CD4-positive, alpha-beta T cell (primary cell): ENCODE measurements around the gene PLTP. TPM values are rescaled to one million over a fixed set of nuclear protein-coding genes. Genes with fewer than 3 reads are reported as not detected.

Source experiments
- ATAC-seq: fragments of 200-7000 bp; cut with Tn5 transposase; one replicate; pipeline ENCODE4 v1.10.0; 2022; ENCODE audit warnings: mild to moderate bottlenecking; ENCODE audit not compliant: poor library complexity
- CTCF ChIA-PET: fragments of 350-600 bp; sonication (Branson Sonifier 250); formaldehyde crosslinking; loops from one replicate; lab custom pipeline; 2021; ENCODE audit warnings: antibody characterized with exemption, inconsistent platforms; lab: Charles Lee
- POLR2A ChIA-PET: fragments of 350-600 bp; sonication (Branson Sonifier 250); formaldehyde crosslinking; loops from one replicate; lab custom pipeline; 2021; ENCODE audit warnings: antibody characterized with exemption, inconsistent platforms; lab: Charles Lee
- DNase-seq, 14 experiments: peaks; one replicate each; pipeline ENCODE4 v3.0.0-alpha.2; 2013 to 2020; ENCODE audit warnings: mixed read lengths in 2 of 14
- H3K27ac ChIP-seq, 2 donors: one replicate each; pipeline versions ENCODE4 v1.5.1 to v1.7.0; 2013; ENCODE audit warnings: low read length in 2 of 2, low read depth in 1 of 2, mild to moderate bottlenecking in 1 of 2
- H3K27me3 ChIP-seq, 2 experiments: 1 replicate in 1 of 2; 2 replicates in 1 of 2; pipeline versions ENCODE4 v1.6.1 to v1.7.0; 2013; ENCODE audit warnings: low read length in 2 of 2, control low read depth in 1 of 2, mild to moderate bottlenecking in 1 of 2, moderate library complexity in 1 of 2; ENCODE audit not compliant: insufficient read depth in 2 of 2, control insufficient read depth in 1 of 2
- H3K36me3 ChIP-seq: one replicate; pipeline ENCODE4 v1.6.1; 2013; ENCODE audit warnings: low read length, control low read depth; ENCODE audit not compliant: insufficient read depth
- H3K4me1 ChIP-seq: one replicate; pipeline ENCODE4 v1.6.1; 2013; ENCODE audit warnings: low read length, control low read depth; ENCODE audit not compliant: insufficient read depth
- H3K4me3 ChIP-seq: one replicate; pipeline ENCODE4 v1.5.1; 2013; ENCODE audit warnings: mild to moderate bottlenecking, low read length, moderate library complexity
- H3K9me3 ChIP-seq, 2 experiments: 1 replicate in 1 of 2; 2 replicates in 1 of 2; pipeline versions ENCODE4 v1.6.1 to v1.7.0; 2013; ENCODE audit warnings: low read length in 2 of 2, mild to moderate bottlenecking in 2 of 2, control low read depth in 1 of 2, moderate library complexity in 1 of 2; ENCODE audit not compliant: control insufficient read depth in 1 of 2, insufficient read depth in 1 of 2
- H3K27ac Mint-ChIP-seq: one replicate; pipeline ENCODE4 v1.8.0; 2020; ENCODE audit warnings: mixed read lengths
- H3K27me3 Mint-ChIP-seq: one replicate; pipeline ENCODE4 v1.8.0; 2021; ENCODE audit warnings: mixed read lengths
- H3K36me3 Mint-ChIP-seq: one replicate; pipeline ENCODE4 v1.8.0; 2021; ENCODE audit warnings: low read depth, mixed read lengths
- H3K4me1 Mint-ChIP-seq: one replicate; pipeline ENCODE4 v1.8.0; 2021; ENCODE audit warnings: low read depth, mixed read lengths
- H3K4me3 Mint-ChIP-seq: one replicate; pipeline ENCODE4 v1.8.0; 2020; ENCODE audit warnings: mild to moderate bottlenecking, mixed read lengths
- H3K9me3 Mint-ChIP-seq: one replicate; pipeline ENCODE4 v1.8.0; 2020; ENCODE audit warnings: mixed read lengths
- intact Hi-C, 2 experiments: fragments of 100-400 bp; cut with DNase I in 1 of 2; cut with micrococcal nuclease in 1 of 2; formaldehyde crosslinking; loops; one replicate each; pipeline versions ENCODE4 v1.15.1 to v1.9.0; 2023 to 2025; cut with DNase I, micrococcal nuclease
- total RNA-seq, 174 experiments: library from RNA in 2 of 174; stranded (reverse) in 2 of 174; gene quantifications; one replicate each; pipeline ENCODE4 v1.2.3 and lab custom pipeline; 2021 to 2026
- TF ChIP-seq, protein P1 (sequence below): fragments of 200-600 bp; IDR thresholded peaks from one replicate; pipeline ENCODE4 v1.8.0; 2022; ENCODE audit warnings: antibody characterized with exemption, mild to moderate bottlenecking

Gene PLTP
- total RNA-seq, 2 experiments from 2014 or later = not detected

DNA sequence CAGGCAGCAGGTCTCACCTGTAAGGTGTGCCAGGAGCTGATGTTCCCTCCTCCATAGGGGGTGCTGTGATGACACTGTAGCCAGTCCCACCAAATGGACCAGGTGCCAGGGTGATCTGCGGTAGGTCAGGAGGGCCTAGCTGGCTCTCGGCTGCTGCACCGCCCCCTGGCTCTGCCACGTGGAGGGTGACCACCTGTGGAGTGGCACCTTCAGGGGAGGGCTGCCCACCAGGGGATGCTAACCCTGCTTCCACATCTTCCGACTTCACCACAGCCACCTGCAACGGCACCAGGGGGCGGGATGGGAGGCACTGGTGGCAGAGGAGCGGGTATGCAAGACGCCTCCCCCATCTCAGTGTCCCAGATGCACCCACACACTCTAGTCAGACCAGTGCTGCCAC, 41.7 kb upstream of the PLTP start:
- Mint-ChIP-seq H3K27me3 (no peaks in the 10 kb centered on the region), H3K27ac (no peak overlapping the region), H3K4me3 (no peak overlapping the region), H3K9me3 (no peaks in the 10 kb centered on the region), H3K36me3 (peaks cover 75% of the 10 kb centered on the region), H3K4me1 (no peaks in the 10 kb centered on the region)
- ATAC-seq (no peak), DNase-seq (peak in 1 of 14 experiments; percentile 24)
- Histone ChIP-seq H3K4me3 (no peak overlapping the region), H3K4me1 (peaks cover 12% of the 10 kb centered on the region), H3K27me3 (no peaks in the 10 kb centered on the region), H3K27ac (no peak overlapping the region), H3K36me3 (peaks cover 86% of the 10 kb centered on the region), H3K9me3 (no peaks in the 10 kb centered on the region)
- TF ChIP-seq, protein P1, sequence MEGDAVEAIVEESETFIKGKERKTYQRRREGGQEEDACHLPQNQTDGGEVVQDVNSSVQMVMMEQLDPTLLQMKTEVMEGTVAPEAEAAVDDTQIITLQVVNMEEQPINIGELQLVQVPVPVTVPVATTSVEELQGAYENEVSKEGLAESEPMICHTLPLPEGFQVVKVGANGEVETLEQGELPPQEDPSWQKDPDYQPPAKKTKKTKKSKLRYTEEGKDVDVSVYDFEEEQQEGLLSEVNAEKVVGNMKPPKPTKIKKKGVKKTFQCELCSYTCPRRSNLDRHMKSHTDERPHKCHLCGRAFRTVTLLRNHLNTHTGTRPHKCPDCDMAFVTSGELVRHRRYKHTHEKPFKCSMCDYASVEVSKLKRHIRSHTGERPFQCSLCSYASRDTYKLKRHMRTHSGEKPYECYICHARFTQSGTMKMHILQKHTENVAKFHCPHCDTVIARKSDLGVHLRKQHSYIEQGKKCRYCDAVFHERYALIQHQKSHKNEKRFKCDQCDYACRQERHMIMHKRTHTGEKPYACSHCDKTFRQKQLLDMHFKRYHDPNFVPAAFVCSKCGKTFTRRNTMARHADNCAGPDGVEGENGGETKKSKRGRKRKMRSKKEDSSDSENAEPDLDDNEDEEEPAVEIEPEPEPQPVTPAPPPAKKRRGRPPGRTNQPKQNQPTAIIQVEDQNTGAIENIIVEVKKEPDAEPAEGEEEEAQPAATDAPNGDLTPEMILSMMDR = no peak
- CTCF ChIA-PET = no interaction called here
- POLR2A ChIA-PET = interaction anchor here (0.7 to 10.5 kb wide), 5 partner anchors 11 to 62 kb away, joined by 3 to 120 read pairs (median 4); partner anchors contain the start of genes CTSA, NEURL2, PCIF1 and ZNF335
- intact Hi-C loops = no loop called here

DNA sequence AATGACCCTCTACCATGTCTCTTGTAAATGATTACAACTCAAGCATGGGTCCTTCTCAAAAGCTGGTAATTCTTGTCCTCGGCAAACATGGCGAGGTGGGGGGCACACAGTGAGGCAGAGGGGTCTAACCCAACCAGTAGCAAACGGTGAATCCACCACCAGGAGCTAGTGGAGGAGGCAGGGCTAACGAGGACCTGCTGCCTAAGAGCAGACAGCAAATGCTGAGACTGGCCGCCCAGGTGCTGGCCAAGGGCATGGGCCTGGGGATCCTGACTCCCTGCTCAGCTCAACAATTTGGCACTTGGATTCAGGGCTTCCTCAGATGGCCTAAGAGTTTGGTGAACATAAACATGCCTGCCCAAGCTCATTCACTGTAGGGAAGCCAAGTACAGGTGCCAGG, 40.9 kb upstream of the PLTP start:
- H3K27ac Mint-ChIP-seq = no peak overlapping the region
- no peaks in the 10 kb centered on the region for H3K9me3 Mint-ChIP-seq
- ATAC-seq = no peak
- peak in 1 of 14 experiments; percentile 19 for DNase-seq
- Histone ChIP-seq H3K27me3 (no peaks in the 10 kb centered on the region), H3K36me3 (peaks cover 86% of the 10 kb centered on the region), H3K4me3 (no peak overlapping the region), H3K27ac (no peak overlapping the region), H3K4me1 (peaks cover 12% of the 10 kb centered on the region), H3K9me3 (no peaks in the 10 kb centered on the region)
- CTCF ChIA-PET = no interaction called here
- POLR2A ChIA-PET = interaction anchor here (0.7 to 10.5 kb wide), 4 partner anchors 10 to 62 kb away, joined by 4 to 120 read pairs (median 5); partner anchors contain the start of genes CTSA, NEURL2, PCIF1 and ZNF335
- peaks cover 74% of the 10 kb centered on the region for H3K36me3 Mint-ChIP-seq
- H3K4me1 Mint-ChIP-seq = no peaks in the 10 kb centered on the region
- no peak overlapping the region for H3K4me3 Mint-ChIP-seq
- intact Hi-C loops = no loop called here
- H3K27me3 Mint-ChIP-seq = no peaks in the 10 kb centered on the region
- TF ChIP-seq, protein P1 = no peak

DNA sequence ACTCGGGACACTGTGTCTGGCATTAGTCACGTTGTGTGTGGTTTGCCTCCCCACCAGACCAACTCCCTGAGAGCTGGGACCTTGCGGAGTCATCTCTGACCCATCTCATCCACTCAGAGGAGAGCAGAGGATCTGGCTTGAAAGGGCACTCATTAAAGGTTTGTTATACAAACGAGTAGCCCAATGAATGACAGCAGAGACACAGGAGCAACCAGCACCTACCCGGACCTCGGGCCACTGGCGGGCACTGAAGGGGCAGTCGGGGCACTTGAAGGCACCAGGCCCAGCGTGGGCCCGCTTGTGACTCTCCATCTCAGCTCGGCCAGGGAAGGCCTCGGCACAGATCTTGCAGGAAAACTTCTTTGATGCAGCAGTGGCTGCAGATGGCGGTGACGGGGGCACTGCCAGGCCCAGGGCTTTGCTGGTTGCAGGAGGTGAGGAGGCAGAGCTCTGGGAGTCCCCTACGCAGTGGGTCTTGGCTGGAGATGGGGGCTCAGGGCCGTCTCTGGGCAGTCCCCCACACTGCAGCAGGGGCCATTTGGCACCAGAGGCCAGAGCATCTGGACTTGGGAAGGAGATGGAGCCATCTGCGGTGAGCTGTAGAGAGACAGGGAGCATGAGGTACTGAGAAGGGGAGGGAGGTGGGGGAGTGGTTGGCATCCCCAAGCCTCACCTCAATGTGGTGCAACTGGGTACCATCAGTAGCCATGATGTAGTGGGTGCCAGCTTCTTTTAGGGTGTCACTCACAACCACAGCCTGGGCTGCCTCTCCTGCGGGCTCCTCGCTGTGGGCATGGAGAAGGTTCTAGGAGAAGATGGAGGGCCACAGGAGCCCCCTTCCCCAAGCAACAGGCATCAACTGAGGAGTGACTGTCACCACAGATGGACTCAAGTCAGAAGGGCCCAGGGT, 40.2 kb upstream of the PLTP start:
- no peak for ATAC-seq
- no peaks in the 10 kb centered on the region for H3K9me3 ChIP-seq
- Mint-ChIP-seq H3K27me3 (no peaks in the 10 kb centered on the region), H3K9me3 (no peaks in the 10 kb centered on the region), H3K4me3 (no peak overlapping the region), H3K36me3 (peaks cover 74% of the 10 kb centered on the region), H3K27ac (peak overlapping the region; percentile 48), H3K4me1 (no peaks in the 10 kb centered on the region)
- H3K36me3 ChIP-seq = peaks cover 87% of the 10 kb centered on the region
- peaks cover 12% of the 10 kb centered on the region for H3K4me1 ChIP-seq
- no peaks in the 10 kb centered on the region for H3K27me3 ChIP-seq
- H3K4me3 ChIP-seq = no peak overlapping the region
- intact Hi-C loops = no loop called here
- TF ChIP-seq, protein P1 = no peak
- ChIA-PET CTCF (no interaction called here), POLR2A (interaction anchor here (1.2 to 10.5 kb wide), 4 partner anchors 12 to 61 kb away, joined by 3 to 120 read pairs (median 5); partner anchors contain the start of genes CTSA, NEURL2, PCIF1 and ZNF335)
- DNase-seq = no peak
- H3K27ac ChIP-seq = no peak overlapping the region
